ENCODE results near the gene CD28.

Gene CD28

DNA sequence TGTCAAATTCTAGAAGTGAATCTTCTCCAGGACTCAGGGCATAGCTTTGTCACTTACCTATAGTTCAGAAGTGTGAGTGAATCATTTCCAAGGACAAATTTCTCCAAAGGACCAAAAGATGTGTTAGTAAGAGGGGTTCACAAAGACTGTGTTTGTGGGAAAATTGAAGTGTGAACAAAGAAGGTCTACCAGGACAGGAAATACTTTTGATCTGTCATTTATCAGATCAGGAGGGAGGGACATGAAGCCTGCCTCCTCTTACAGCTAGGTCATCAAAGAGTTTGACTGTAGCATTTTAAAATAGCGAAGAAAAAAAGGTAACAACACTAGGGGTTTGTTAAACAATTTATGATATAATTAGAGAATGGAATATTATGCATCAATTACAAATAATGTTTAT lies 2.0 kb upstream of the CD28 start:
- no peak overlapping the region for H3K4me3 ChIP-seq (ENCODE audit: low read length)
- no peak for DNase-seq (ENCODE audit: low read depth)
- TF ChIP-seq, protein P1, sequence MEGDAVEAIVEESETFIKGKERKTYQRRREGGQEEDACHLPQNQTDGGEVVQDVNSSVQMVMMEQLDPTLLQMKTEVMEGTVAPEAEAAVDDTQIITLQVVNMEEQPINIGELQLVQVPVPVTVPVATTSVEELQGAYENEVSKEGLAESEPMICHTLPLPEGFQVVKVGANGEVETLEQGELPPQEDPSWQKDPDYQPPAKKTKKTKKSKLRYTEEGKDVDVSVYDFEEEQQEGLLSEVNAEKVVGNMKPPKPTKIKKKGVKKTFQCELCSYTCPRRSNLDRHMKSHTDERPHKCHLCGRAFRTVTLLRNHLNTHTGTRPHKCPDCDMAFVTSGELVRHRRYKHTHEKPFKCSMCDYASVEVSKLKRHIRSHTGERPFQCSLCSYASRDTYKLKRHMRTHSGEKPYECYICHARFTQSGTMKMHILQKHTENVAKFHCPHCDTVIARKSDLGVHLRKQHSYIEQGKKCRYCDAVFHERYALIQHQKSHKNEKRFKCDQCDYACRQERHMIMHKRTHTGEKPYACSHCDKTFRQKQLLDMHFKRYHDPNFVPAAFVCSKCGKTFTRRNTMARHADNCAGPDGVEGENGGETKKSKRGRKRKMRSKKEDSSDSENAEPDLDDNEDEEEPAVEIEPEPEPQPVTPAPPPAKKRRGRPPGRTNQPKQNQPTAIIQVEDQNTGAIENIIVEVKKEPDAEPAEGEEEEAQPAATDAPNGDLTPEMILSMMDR (IDR thresholded peaks at IDR 0.05; ENCODE audit: insufficient read depth, low read depth, low read length, missing control alignments): no peak

DNA sequence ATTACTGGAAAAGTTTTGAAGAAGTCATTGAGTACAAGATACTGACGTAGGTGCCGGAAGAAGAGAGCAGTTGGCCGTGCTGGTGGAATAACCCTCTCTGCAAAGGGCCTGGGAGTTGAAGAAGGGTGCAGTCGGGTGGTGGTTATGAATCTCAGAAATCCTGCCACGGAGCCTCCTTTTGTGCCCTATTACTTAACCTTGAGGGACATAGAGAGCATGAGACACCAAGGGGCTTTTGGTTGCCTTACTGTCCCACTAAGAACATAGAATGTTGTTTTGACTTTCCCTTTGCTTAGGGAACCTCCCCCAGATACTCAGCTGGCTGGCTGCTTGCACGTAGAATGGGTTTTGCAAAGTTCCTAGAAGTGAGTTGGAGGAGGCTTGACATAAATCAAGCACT lies 1.3 kb upstream of the CD28 start:
- TF ChIP-seq, protein P1 (IDR thresholded peaks at IDR 0.05; ENCODE audit: insufficient read depth, low read depth, low read length, missing control alignments): no peak
- DNase-seq (ENCODE audit: low read depth): no peak
- H3K4me3 ChIP-seq (ENCODE audit: low read length): no peak overlapping the region

DNA sequence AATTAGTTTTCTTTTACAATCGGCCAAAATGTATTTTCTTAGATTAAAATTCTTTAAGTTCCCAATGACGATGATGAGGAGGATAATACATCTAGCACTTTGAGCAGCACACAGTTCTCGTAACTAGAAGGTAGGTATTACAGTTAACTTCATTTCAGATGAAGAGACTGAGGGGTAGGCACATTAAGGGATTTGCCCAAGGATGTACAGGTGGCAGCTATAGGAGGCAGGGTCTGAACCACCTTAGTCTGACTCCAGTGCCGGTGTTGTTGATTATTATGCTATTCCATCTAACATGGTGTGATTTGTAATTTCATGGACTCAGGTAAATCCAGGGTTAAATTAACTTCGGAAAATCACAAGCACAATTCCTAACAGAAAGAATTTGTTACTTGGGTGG lies 1.1 kb downstream of the CD28 start:
- H3K4me3 ChIP-seq (ENCODE audit: low read length): no peak overlapping the region
- TF ChIP-seq, protein P1 (IDR thresholded peaks at IDR 0.05; ENCODE audit: insufficient read depth, low read depth, low read length, missing control alignments): no peak
- no peak for DNase-seq (ENCODE audit: low read depth)

DNA sequence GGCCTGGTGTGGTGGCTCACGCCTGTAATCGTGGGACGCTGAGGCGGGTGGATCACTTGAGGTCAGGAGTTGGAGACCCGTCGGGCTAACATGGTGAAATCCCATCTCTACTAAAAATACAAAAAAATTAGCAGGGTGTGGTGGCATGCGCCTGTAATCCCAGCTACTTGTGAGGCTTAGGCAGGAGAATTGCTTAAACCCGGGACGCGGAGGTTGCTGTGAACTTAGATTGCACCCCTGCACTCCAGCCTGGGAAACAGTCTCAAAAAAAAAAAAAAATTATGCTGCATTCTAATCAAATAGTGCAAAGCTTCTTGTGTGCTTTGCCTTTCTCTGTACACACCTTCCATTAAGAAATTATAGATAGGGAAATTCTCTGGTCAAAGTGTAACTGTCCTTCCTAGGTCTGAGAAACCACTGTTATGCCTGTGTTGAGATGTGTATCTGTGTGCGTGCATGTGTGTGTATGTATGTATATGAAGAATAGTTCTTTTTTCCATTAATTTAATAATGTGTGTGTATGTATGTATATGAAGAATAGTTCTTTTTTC lies 2.5 kb downstream of the CD28 start:
- no peak for DNase-seq (ENCODE audit: low read depth)
- no peak overlapping the region for H3K4me3 ChIP-seq (ENCODE audit: low read length)
- TF ChIP-seq, protein P1 (IDR thresholded peaks at IDR 0.05; ENCODE audit: insufficient read depth, low read depth, low read length, missing control alignments): no peak

DNA sequence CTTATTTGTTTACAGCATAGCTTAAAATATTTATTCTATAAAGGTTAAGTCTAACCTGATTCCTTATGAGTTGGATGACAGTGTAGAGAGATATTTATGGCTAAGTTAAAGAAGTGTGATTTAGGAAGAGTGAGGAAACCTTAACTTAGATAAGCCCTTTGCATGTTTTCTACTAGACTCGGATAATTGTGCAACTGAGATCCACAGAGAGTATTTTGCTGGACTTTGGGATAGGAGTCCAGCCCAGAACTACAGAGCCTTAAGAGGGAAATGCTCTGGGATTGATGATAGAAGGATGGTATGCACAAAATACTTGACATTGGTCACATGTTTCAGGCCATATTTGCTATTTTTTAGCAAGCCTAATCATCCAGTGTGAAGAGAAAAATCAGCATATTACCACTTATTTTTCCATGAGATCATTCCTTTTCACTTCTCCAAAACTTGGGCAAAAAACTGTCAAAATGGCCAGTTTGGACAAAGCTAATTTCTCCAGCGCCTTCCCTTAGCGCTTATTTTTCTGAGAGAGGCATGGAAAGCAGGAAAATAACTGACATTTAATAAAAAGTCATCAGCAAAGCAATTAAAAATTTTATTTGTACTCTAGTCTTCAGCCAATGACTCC lies 3.1 kb downstream of the CD28 start:
- DNase-seq (ENCODE audit: low read depth): no peak
- TF ChIP-seq, protein P1 (IDR thresholded peaks at IDR 0.05; ENCODE audit: insufficient read depth, low read depth, low read length, missing control alignments): no peak

DNA sequence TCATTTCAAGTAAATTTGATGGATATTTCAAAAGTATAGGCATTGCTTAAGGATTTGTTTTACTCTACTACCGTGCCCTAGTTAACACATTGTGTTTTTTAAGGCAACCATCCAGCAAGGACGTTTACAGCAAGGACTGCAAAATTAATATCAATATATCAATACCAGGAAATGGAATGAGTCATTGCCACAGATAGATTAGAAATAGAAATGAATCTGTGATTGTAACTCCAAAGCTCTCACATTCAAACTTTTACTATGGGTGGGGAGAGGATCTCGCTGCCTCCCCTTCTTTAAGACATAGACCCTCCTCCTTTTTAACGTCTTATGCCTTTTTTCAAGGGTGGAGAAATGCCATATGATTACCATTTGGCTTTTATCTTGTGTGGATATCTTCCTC lies 3.8 kb downstream of the CD28 start:
- TF ChIP-seq, protein P1 (IDR thresholded peaks at IDR 0.05; ENCODE audit: insufficient read depth, low read depth, low read length, missing control alignments): no peak
- no peak for DNase-seq (ENCODE audit: low read depth)
- H3K4me3 ChIP-seq (ENCODE audit: low read length): no peak overlapping the region

More for the DNA sequence above, 3.1 kb downstream of the CD28 start:
- no peak overlapping the region for H3K4me3 ChIP-seq (ENCODE audit: low read length)

DNA sequence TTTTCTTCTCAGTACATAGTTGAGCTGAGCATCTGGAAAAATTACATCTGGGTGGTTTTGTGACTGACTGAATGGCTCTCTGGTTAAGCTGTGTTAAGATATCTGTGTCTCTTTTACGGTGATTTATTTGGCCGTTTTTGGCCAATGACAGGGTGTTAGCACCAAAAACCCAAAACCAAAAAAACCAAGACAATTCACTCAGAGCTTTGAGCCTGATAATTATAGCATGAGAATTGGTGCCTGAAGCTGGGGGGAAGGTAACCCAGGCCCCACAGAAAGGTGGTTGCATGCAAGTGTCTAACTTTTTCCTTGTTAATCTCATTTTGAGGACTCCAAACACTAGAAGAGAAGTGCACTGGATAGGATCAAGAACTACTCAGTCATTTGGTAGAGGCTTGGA lies 4.5 kb downstream of the CD28 start:
- TF ChIP-seq, protein P1 (IDR thresholded peaks at IDR 0.05; ENCODE audit: insufficient read depth, low read depth, low read length, missing control alignments): no peak
- no peak overlapping the region for H3K4me3 ChIP-seq (ENCODE audit: low read length)
- DNase-seq (ENCODE audit: low read depth): no peak
